ENCODE data around the gene CTNNB1.

GRCh38 chr3:41236228-41236627 lies 36.9 kb downstream of the CTNNB1 start:
- TF ChIP-seq, protein P1, sequence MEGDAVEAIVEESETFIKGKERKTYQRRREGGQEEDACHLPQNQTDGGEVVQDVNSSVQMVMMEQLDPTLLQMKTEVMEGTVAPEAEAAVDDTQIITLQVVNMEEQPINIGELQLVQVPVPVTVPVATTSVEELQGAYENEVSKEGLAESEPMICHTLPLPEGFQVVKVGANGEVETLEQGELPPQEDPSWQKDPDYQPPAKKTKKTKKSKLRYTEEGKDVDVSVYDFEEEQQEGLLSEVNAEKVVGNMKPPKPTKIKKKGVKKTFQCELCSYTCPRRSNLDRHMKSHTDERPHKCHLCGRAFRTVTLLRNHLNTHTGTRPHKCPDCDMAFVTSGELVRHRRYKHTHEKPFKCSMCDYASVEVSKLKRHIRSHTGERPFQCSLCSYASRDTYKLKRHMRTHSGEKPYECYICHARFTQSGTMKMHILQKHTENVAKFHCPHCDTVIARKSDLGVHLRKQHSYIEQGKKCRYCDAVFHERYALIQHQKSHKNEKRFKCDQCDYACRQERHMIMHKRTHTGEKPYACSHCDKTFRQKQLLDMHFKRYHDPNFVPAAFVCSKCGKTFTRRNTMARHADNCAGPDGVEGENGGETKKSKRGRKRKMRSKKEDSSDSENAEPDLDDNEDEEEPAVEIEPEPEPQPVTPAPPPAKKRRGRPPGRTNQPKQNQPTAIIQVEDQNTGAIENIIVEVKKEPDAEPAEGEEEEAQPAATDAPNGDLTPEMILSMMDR (optimal IDR thresholded peaks at IDR 0.05 in 1 of 3, IDR thresholded peaks at IDR 0.05 in 1 of 3, conservative IDR thresholded peaks at IDR 0.05 in 1 of 3; ENCODE audit: extremely low read depth in 1 of 3, insufficient read depth in 2 of 3, low read length in 3 of 3), result no peak
- TF ChIP-seq EZH2 (IDR thresholded peaks at IDR 0.05; ENCODE audit: low read length), result no peak

All from keratinocyte (primary cell).